Activated CD8-positive, alpha-beta T cell treated with anti-CD3 and anti-CD28 coated beads, Interleukin-2, amount 10 ng/mL, durations not matched to agents 7 days and 5 days (primary cell): Measurements from ENCODE around the gene TTC39A. TPM values are rescaled to one million over a fixed set of nuclear protein-coding genes. Genes with fewer than 3 reads are reported as not detected.
"Not testable (repeated sequence)": the region's sequence is repeated elsewhere in the genome, so short reads cannot be mapped to it uniquely, and the experiment has no call there.

Source experiments
- ATAC-seq: fragments of 150-1000 bp; cut with Tn5 transposase; one replicate; pipeline ENCODE4 v1.10.0; 2021; ENCODE audit warnings: moderate library complexity
- CTCF ChIA-PET: fragments of 350-600 bp; sonication (Branson Sonifier 250); formaldehyde crosslinking; loops from one replicate; lab custom pipeline; 2021; ENCODE audit warnings: antibody characterized with exemption; lab: Charles Lee
- POLR2A ChIA-PET: fragments of 350-600 bp; sonication (Branson Sonifier 250); formaldehyde crosslinking; loops from one replicate; lab custom pipeline; 2021; ENCODE audit warnings: antibody characterized with exemption; lab: Charles Lee
- DNase-seq: peaks from one replicate; pipeline ENCODE4 v3.0.0-alpha.2; 2020
- H3K27ac Mint-ChIP-seq: one replicate; pipeline ENCODE4 v1.8.0; 2021; ENCODE audit warnings: mild to moderate bottlenecking, mixed read lengths
- H3K27me3 Mint-ChIP-seq: one replicate; pipeline ENCODE4 v1.8.0; 2021; ENCODE audit warnings: low read depth, mixed read lengths
- H3K36me3 Mint-ChIP-seq: one replicate; pipeline ENCODE4 v1.8.0; 2021; ENCODE audit warnings: low read depth, mixed read lengths
- H3K4me1 Mint-ChIP-seq: one replicate; pipeline ENCODE4 v1.8.0; 2021; ENCODE audit warnings: low read depth, mixed read lengths
- H3K4me3 Mint-ChIP-seq: one replicate; pipeline ENCODE4 v1.8.0; 2021; ENCODE audit warnings: mild to moderate bottlenecking, mixed read lengths
- H3K9me3 Mint-ChIP-seq: one replicate; pipeline ENCODE4 v1.8.0; 2022; ENCODE audit warnings: mixed read lengths; ENCODE audit not compliant: insufficient read depth
- total RNA-seq, 2 experiments: library from RNA; stranded (reverse); gene quantifications; one replicate each; pipeline ENCODE4 v1.2.3, GENCODE V29; 2021

TTC39A gene
- total RNA-seq, 2 experiments from 2014 or later, result not detected

GRCh38 chr1:51252366-51252765, 78.0 kb downstream of the TTC39A start:
- no peak overlapping the region for H3K27ac Mint-ChIP-seq
- DNase-seq (no peak), ATAC-seq (no peak)
- ChIA-PET CTCF (interaction anchor here (1.6 kb wide), 1 partner anchor 45 kb away, joined by 4 read pairs; no protein-coding TSS in a partner anchor), POLR2A (no interaction called here)
- H3K27me3 Mint-ChIP-seq, result no peaks in the 10 kb centered on the region
- H3K4me1 Mint-ChIP-seq, result peaks cover 18% of the 10 kb centered on the region
- peaks cover 2% of the 10 kb centered on the region for H3K36me3 Mint-ChIP-seq
- no peak overlapping the region for H3K4me3 Mint-ChIP-seq
- H3K9me3 Mint-ChIP-seq, result no peaks in the 10 kb centered on the region

GRCh38 chr1:51251165-51251564, 79.2 kb downstream of the TTC39A start:
- H3K27me3 Mint-ChIP-seq, H3K36me3 Mint-ChIP-seq, H3K27ac Mint-ChIP-seq, POLR2A ChIA-PET, H3K9me3 Mint-ChIP-seq, H3K4me3 Mint-ChIP-seq, ATAC-seq, DNase-seq: not testable (repeated sequence)
- peaks cover 29% of the 10 kb centered on the region for H3K4me1 Mint-ChIP-seq
- CTCF ChIA-PET, result interaction anchor here (1.6 kb wide), 1 partner anchor 46 kb away, joined by 4 read pairs; no protein-coding TSS in a partner anchor

DNA sequence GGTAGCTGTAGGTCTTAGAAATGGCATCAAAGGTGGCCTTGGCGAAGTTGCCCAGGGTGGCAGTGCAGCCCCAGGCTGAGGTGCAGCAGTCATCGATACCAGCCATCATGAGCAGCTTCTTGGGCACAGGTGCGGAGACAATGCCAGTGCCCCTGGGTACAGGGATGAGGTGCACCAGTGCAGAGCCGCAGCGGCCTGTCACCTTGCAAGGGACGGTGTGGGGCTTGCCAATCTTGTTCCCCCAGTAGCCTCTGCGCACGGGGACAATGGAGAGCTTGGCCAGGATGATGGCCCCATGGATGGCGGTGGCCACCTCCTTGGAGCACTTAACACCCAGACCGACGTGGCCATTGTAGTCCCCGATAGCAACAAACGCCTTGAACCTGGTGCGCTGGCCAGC, 79.6 kb downstream of the TTC39A start:
- H3K27ac Mint-ChIP-seq, H3K9me3 Mint-ChIP-seq, DNase-seq, H3K4me3 Mint-ChIP-seq, POLR2A ChIA-PET, CTCF ChIA-PET, H3K27me3 Mint-ChIP-seq, H3K36me3 Mint-ChIP-seq, ATAC-seq: not testable (repeated sequence)
- peaks cover 32% of the 10 kb centered on the region for H3K4me1 Mint-ChIP-seq

DNA sequence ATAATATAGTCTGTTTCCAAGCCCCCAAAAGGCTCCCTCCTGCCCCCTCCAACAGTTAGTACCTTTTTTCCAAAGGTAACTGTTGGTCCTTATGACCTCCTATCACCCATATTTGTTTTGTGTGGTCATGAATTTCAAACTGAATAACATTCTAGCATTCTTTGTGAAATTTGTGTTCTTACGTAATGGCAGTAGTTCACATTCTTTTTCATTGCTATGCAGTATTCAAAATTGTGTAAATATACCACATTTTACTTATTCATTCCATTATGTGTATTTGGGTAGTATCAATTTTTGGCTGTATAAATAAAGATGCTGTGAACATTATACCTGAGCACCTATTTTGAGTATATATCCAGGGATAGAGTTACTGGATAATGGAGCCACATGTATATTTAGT, 80.9 kb downstream of the TTC39A start:
- Mint-ChIP-seq H3K4me1 (peaks cover 35% of the 10 kb centered on the region), H3K9me3 (no peaks in the 10 kb centered on the region), H3K4me3 (no peak overlapping the region), H3K36me3 (peaks cover 5% of the 10 kb centered on the region), H3K27ac (no peak overlapping the region), H3K27me3 (no peaks in the 10 kb centered on the region)
- CTCF ChIA-PET, result no interaction called here
- POLR2A ChIA-PET, result no interaction called here
- DNase-seq (no peak), ATAC-seq (no peak)

- Mint-ChIP-seq H3K9me3 (no peaks in the 10 kb centered on the region), H3K36me3 (peaks cover 6% of the 10 kb centered on the region), H3K4me3 (no peak overlapping the region), H3K27ac (no peak overlapping the region), H3K4me1 (peaks cover 25% of the 10 kb centered on the region), H3K27me3 (no peaks in the 10 kb centered on the region)
- ChIA-PET CTCF (interaction anchor here (1.4 kb wide), 1 partner anchor 59 kb away, joined by 3 read pairs; no protein-coding TSS in a partner anchor), POLR2A (no interaction called here)
- no peak for DNase-seq
- no peak for ATAC-seq
Observed at GRCh38 chr1:51247499-51247898, 82.9 kb downstream of the TTC39A start.

- H3K4me1 Mint-ChIP-seq, result peaks cover 22% of the 10 kb centered on the region
- no peak overlapping the region for H3K4me3 Mint-ChIP-seq
- H3K9me3 Mint-ChIP-seq, result no peaks in the 10 kb centered on the region
- ChIA-PET CTCF (interaction anchor here (1.4 kb wide), 1 partner anchor 58 kb away, joined by 3 read pairs; no protein-coding TSS in a partner anchor), POLR2A (no interaction called here)
- H3K27me3 Mint-ChIP-seq, result no peaks in the 10 kb centered on the region
- no peak overlapping the region for H3K27ac Mint-ChIP-seq
- H3K36me3 Mint-ChIP-seq, result peaks cover 5% of the 10 kb centered on the region
- DNase-seq (no peak), ATAC-seq (no peak)
Observed at GRCh38 chr1:51247022-51247421, 83.3 kb downstream of the TTC39A start.

DNA sequence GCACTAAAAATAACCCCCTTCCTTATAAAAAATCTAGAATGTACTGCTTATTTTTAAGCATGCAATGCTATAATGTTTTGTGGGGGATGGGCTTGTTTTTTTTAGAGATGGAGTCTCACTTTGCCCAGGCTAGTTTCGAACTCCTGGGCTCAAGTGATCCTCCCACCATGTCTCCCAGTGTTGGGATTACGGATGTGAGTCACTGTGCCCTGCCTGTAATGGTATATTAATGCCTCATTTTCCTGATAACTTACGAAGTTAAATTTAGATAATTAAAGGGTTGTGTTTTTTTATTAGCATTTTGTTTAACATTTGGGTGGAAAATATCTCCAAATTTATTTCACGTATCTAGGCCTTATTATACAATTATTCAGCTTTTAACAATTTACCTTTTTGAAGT, 87.8 kb downstream of the TTC39A start:
- POLR2A ChIA-PET, result no interaction called here
- Mint-ChIP-seq H3K4me3 (no peak overlapping the region), H3K4me1 (peaks cover 45% of the 10 kb centered on the region), H3K27me3 (no peaks in the 10 kb centered on the region), H3K9me3 (no peaks in the 10 kb centered on the region), H3K36me3 (peaks cover 7% of the 10 kb centered on the region), H3K27ac (no peak overlapping the region)
- no peak for ATAC-seq
- DNase-seq, result no peak
- CTCF ChIA-PET, result interaction anchor here (1.5 kb wide), 1 partner anchor 54 kb away, joined by 3 read pairs; no protein-coding TSS in a partner anchor

GRCh38 chr1:51241119-51241518, 89.2 kb downstream of the TTC39A start:
- no peak overlapping the region for H3K27ac Mint-ChIP-seq
- ChIA-PET CTCF (interaction anchor here (1.5 to 1.7 kb wide), 3 partner anchors 49 to 55 kb away, joined by 3 to 7 read pairs (median 5); no protein-coding TSS in a partner anchor), POLR2A (no interaction called here)
- H3K4me3 Mint-ChIP-seq, result no peak overlapping the region
- H3K36me3 Mint-ChIP-seq, result peaks cover 4% of the 10 kb centered on the region
- H3K27me3 Mint-ChIP-seq, result no peaks in the 10 kb centered on the region
- peaks cover 32% of the 10 kb centered on the region for H3K4me1 Mint-ChIP-seq
- no peaks in the 10 kb centered on the region for H3K9me3 Mint-ChIP-seq
- DNase-seq, result no peak
- ATAC-seq, result no peak

DNA sequence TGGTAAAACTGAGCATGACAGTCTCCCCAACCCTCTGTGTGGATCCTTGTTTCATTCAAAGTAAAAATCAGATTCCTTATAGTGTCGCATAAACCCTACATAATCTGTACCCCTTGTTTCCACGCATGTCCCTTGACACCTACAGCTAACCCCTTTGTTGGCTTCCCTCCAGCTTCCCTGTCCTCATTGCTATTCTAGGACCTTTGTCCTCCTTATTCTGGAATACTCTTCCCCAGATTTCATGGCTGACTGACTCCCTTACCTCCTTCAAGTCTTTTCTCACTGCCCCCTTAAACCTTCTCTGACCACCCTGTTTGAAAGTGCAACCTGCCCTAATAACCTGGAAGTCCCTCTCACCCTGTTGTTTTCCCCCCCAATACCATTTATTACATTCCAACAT, 90.3 kb downstream of the TTC39A start:
- no peak overlapping the region for H3K4me3 Mint-ChIP-seq
- H3K36me3 Mint-ChIP-seq, result peaks cover 4% of the 10 kb centered on the region
- POLR2A ChIA-PET, result no interaction called here
- peaks cover 36% of the 10 kb centered on the region for H3K4me1 Mint-ChIP-seq
- ATAC-seq (no peak), DNase-seq (no peak)
- CTCF ChIA-PET, result no interaction called here
- no peaks in the 10 kb centered on the region for H3K9me3 Mint-ChIP-seq
- no peak overlapping the region for H3K27ac Mint-ChIP-seq
- no peaks in the 10 kb centered on the region for H3K27me3 Mint-ChIP-seq

GRCh38 chr1:51238034-51238403, 92.3 kb downstream of the TTC39A start:
- Mint-ChIP-seq H3K36me3 (peaks cover 2% of the 10 kb centered on the region), H3K27me3 (no peaks in the 10 kb centered on the region), H3K27ac (no peak overlapping the region), H3K4me1 (peaks cover 40% of the 10 kb centered on the region), H3K9me3 (no peaks in the 10 kb centered on the region), H3K4me3 (no peak overlapping the region)
- ChIA-PET POLR2A (interaction anchor here (0.7 kb wide), 1 partner anchor 41 kb away, joined by 7 read pairs; no protein-coding TSS in a partner anchor), CTCF (interaction anchor here (1.0 to 1.6 kb wide), 3 partner anchors 23 to 59 kb away, joined by 3 to 4 read pairs (median 4); no protein-coding TSS in a partner anchor)
- DNase-seq (no peak), ATAC-seq (no peak)

DNA sequence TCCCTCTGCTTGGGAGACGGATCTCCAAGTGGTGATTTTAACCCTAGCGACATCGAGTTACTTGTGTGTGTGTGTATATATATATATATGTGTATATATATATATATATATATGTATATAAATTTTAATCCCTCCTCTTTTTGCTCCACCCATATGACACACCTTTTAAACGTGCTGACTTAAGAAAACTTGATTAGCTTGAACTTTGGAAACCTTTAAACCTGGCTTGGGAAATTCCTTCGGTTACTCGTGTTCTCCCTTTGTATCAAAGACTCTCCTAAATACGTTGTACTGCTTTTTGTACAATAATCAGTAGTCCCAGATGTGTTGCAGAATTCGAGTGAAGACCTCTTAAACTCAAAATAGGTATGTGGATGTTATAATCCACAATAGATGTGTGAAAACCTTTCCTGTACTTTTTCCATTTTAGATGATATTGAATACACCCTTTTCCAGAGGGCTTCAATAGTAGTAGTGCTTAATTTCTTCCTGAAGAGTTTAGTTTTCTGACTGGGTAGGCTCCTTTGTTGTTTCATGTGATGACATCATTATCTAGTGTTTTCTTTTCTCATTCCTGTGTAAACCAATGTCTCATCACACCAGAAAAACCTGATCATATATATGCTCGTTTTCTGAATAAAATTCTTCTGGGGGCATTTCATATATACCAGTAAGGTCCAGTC, 92.9 kb downstream of the TTC39A start:
- DNase-seq (no peak), ATAC-seq (no peak)
- POLR2A ChIA-PET, result interaction anchor here (2.2 kb wide), 1 partner anchor 43 kb away, joined by 8 read pairs; no protein-coding TSS in a partner anchor
- peaks cover 40% of the 10 kb centered on the region for H3K4me1 Mint-ChIP-seq
- H3K27me3 Mint-ChIP-seq, result no peaks in the 10 kb centered on the region
- CTCF ChIA-PET, result interaction anchor here (1.0 to 2.4 kb wide), 2 partner anchors 59 kb away, joined by 4 to 12 read pairs; no protein-coding TSS in a partner anchor
- H3K9me3 Mint-ChIP-seq, result no peaks in the 10 kb centered on the region
- H3K4me3 Mint-ChIP-seq, result no peak overlapping the region
- H3K36me3 Mint-ChIP-seq, result peaks cover 2% of the 10 kb centered on the region
- H3K27ac Mint-ChIP-seq, result no peak overlapping the region
